ENCODE data around the gene ARID1B.

ARID1B gene

DNA sequence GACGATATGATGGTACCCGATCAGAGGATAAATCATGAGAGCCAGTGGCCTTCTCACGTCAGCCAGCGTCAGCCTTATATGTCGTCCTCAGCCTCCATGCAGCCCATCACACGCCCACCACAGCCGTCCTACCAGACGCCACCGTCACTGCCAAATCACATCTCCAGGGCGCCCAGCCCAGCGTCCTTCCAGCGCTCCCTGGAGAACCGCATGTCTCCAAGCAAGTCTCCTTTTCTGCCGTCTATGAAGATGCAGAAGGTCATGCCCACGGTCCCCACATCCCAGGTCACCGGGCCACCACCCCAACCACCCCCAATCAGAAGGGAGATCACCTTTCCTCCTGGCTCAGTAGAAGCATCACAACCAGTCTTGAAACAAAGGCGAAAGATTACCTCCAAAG is 423.9 kb downstream of the ARID1B start:
- no peak for DNase-seq

DNA sequence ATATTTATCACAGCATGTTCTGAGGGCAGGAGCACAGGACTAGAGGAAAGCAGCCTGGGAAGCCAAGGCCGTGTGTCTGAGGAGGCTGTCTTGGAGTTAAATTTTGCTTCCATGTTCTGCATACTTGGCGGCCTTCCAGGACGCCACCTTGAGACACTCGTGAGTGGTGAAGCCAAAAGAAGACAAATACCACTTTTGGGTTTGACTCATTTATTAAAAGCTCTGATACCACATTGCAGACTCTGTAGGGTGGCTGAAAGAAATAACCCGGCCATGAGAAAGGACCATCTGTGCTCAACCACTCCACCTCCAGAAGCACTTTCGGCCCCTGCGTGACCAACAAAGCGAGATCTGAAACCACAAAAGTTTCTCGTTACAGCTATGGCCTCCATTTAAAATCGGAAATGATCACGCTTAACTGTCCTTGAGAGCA is 426.1 kb downstream of the ARID1B start:
- DNase-seq: no peak

DNA sequence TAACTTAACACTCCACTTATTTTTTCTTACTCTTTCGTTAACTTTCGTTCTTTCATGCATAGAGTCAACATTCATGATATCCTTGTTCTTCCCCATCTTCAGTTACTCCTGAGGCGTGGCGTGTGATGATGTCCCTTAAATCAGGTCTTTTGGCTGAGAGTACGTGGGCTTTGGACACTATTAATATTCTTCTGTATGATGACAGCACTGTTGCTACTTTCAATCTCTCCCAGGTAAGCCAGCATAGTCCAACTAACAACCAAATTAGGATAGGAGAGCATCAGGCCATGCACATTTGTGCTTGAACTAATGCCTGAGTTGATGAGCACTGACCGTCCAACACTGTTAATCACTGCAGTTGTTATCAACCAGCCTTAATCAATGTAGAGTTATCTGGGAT is 426.6 kb downstream of the ARID1B start:
- DNase-seq: no peak

DNA sequence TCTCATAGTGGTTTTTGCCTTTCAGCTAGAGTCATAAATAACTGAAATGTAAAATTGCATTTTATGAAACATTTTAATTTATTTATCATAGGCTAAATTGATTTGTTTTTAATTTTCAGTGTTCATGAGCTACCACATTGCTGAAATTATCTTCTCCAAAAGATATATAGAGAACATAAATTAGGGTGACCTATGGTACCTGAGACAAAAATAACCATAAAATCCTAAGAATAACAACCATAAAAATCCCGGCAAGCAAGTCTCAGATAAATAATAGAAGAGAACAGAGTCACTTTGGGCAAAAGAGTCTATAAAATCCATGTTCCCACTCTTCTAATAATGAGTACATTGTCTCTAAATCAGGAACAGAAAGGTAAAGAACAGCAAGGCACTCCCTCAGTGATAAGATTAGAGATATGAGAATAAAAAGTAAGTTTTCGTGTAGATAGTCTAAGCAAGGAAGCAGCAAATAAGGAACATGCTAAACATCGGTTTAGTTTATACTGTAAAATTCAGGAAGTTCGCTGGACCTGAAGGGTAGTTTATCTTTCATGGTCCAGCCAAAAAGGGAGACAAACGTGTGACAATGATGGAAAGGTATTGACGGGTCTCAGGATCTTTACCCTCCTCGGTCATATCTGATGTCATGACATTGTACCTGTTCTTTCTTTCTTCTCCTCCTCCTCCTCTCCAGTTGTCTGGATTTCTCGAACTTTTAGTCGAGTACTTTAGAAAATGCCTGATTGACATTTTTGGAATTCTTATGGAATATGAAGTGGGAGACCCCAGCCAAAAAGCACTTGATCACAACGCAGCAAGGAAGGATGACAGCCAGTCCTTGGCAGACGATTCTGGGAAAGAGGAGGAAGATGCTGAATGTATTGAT is 428.5 kb downstream of the ARID1B start:
- no peak for DNase-seq

DNA sequence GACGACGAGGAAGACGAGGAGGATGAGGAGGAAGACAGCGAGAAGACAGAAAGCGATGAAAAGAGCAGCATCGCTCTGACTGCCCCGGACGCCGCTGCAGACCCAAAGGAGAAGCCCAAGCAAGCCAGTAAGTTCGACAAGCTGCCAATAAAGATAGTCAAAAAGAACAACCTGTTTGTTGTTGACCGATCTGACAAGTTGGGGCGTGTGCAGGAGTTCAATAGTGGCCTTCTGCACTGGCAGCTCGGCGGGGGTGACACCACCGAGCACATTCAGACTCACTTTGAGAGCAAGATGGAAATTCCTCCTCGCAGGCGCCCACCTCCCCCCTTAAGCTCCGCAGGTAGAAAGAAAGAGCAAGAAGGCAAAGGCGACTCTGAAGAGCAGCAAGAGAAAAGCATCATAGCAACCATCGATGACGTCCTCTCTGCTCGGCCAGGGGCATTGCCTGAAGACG is 429.2 kb downstream of the ARID1B start:
- DNase-seq: no peak

DNA sequence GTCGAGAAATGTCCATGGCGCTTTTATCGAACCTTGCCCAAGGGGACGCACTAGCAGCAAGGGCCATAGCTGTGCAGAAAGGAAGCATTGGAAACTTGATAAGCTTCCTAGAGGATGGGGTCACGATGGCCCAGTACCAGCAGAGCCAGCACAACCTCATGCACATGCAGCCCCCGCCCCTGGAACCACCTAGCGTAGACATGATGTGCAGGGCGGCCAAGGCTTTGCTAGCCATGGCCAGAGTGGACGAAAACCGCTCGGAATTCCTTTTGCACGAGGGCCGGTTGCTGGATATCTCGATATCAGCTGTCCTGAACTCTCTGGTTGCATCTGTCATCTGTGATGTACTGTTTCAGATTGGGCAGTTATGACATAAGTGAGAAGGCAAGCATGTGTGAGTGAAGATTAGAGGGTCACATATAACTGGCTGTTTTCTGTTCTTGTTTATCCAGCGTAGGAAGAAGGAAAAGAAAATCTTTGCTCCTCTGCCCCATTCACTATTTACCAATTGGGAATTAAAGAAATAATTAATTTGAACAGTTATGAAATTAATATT is 430.4 kb downstream of the ARID1B start:
- DNase-seq: no peak

DNA sequence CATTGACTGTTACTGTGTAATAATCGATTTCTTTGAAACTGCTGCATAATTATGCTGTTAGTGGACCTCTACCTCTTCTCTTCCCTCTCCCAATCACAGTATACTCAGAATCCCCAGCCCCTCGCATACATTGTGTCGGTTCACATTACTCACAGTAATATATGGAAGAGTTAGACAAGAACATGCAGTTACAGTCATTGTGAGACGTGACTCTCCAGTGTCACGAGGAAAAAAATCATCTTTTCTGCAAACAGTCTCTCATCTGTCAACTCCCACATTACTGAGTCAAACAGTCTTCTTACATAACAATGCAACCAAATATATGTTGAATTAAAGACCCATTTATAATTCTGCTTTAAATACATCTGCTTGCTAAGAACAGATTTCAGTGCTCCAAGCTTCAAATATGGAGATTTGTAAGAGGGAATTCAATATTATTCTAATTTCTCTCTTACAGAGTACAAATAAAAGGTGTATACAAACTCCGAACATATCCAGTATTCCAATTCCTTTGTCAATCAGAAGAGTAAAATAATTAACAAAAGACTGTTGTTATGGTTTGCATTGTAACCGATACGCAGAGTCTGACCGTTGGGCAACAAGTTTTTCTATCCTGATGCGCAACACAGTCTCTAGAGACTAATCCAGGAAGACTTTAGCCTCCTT is 432.8 kb downstream of the ARID1B start:
- no peak for DNase-seq

DNA sequence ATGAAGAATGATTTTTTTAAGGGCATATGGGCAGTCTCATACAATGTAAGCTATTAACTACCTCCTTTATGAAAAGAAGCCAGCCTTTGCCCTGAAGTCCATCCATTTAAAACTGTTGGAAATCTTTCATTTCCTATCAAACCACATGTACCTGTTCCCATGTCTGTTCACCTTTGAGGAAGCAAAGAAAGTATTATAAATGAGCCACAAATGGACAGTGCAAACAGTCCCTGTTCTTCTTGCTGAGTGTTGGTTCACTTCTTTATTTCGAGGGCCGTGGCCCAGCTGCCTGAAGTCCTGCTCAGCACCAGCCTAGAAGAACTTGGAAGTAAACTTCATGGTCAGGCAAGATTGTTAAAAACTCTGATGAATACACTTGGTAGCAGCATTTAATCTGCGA is 433.8 kb downstream of the ARID1B start:
- no peak for DNase-seq

DNA sequence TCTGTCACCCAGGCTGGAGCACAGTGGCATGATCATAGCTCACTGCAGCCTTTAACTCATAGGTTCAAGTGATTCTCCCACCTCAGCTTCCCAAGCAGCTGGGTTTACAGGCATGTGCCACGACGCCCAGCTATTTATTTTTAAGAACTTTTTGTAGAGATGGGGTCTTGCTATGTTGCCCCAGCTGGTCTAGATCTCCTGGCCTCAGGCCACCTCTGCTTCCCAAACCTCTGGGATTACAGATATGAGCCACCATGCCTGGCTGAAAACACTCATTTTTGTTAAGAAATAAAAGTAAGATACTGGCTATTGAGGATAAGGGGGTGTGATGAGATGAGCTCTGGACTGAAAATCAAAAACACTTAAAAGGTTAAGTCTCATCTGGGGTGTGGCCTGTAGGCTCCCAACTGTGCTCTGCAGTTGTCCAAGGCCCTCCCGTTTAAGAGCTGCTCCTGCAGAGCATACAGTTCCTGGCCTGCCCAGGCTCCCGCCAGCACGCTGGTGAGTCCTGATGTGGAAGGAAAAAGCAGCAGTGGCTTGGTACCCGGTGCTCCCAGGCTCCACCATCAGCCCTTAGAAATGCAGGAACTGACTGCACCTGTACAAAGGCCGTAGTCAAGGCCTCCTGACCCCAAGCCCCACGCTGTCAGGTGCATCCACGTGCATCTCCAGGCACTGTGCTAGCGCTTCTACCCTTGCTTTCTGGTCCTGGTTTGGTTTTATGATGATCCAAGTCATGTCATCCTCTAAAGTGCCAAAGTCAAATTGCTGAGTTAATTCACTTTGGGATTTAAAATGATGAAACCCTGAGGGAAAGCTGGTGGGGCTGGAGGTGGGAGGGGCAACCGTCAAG is 434.7 kb downstream of the ARID1B start:
- no peak for DNase-seq

DNA sequence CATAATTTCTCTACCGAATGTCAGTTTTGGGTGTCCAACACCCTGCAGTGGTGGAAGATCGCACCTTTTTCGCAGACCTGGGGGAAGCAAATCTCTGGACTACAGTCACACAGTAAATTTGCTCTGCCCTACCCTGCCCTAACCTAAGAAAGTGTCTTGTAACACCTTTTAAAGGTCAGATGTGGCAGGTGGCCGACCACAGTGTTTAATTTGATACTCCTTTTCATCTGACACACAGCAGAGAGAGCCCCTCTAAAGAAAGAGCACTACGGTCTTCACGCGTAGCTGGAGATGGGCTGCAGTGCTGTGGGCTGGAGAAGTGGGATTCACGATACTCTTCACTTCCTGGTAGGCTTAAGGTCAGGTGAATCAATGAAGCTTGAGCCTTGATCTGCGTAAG is 436.2 kb downstream of the ARID1B start:
- no peak for DNase-seq

DNA sequence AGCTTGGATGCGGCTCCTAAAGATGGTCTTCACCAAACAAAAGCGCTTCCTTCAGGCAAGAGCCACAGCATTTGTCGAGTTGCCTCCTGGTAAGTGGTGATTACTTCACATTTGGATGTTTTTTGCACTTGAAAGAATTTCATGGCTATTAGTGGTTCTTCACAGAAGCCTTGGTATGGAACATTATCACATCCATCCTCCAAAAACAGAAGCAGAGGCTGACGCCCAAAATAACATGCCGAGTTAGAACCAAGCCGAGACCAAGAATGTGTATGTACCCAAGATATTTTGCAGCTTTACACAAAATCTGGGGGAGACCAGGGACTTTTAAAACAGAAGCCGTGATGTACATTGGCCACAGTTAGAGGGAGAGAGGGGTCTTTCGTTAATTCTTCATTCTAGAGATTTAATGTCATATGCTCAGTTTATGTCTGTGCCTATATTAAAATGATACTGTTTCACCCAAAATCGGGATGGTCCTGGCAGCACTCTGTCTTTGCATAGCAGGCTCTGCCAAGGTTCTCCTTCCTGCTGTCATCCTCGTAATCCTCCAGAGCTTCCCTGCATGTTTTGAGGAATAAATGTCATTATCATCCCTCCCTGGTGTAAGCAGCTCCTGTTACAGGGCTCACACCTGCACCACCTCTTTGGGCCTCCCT is 436.9 kb downstream of the ARID1B start:
- DNase-seq: no peak

DNA sequence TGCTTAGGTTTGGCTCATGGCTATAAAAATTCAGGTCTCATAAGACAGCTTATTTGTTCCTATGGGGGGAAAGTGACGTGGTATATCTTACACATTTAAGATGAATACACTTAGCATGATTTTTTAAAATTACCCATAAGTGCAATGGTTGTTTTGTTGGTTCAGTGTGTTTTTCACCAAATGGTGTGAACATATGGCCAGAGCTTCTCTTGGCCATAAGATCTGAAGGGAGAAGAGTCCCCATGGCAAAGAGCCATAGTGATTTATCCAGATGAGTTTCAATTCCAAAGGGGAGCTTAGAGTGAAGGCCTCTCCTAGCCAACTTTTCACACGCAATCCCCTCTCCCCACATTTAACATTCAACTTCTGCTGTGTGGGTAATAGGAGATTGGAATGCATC is 438.5 kb downstream of the ARID1B start:
- no peak for DNase-seq

DNA sequence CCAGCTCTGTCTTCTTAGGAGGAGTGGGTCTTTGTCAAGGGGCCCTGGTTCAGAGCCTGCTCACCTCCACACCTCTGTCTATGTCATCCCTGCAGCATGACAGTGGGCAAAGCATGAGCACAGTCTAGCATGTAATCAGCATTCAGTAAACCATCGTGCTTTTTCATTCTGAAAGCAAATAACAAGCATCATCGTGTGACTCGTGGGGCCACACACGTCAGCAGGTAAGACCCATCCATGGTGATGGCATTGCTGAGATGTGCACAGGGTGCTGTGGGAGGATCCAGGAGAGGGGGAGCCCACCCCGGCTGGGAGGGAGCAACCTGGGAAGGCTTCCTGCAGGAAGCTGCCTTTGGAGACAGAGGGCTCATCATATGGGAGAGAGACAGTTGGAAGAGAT is 439.4 kb downstream of the ARID1B start:
- DNase-seq: no peak

DNA sequence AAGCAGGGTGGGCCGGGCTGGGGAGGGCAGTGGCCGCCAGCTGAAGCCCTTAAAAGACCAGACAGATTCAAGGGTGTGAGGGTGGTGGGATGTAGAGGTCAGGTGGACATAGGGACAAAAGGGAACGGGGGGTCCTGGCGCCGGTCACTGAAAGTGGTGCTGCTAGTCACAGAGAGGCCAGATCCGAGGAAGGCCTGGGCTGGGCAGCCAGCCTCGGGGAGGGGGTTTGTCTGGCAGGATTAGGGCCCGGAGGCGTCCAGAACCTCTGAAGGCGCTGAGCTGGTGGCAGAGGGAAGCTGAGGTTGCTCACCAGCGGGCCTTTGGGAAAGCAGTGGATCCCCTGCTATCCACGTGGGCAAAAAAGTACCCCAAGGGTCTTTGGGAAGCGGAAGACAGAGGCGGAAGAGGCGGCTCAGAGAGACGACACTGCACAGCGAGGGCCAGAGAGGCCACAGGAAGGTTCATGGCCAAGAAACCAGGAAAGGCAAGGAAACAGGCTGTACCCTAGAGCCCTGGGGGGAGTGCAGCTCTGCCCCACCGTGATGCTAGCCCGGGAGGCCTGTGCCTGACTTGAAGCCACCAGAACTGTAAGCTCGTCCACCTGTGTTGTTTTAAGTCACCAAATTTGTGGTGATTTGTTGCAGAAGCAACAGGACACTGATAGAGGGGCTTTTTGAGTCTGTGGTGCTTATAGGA is 440.2 kb downstream of the ARID1B start:
- no peak for DNase-seq

DNA sequence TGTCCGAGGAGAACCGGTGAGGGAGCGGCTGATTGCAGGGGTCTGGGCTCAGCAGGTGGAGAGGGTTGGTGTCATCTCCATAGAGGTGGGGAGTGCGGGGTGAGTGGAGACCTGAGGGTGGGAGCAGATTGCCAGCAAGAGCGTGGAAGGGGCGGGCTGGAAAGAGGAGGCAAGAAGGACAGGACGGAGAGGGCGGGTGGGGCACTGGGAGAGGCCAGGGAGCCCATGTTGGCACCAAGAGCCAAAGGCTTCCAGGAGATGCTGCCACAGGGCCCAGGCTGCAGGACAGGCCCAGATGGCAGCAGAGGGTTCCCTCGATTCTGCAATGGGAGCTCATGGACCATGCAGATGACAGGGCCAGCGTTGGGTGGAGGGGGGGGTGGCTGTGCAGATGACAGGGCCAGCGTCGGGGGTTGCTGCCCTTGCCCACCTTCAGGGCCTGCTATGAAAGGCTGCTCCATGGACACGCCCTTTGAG is 440.8 kb downstream of the ARID1B start:
- no peak for DNase-seq

DNA sequence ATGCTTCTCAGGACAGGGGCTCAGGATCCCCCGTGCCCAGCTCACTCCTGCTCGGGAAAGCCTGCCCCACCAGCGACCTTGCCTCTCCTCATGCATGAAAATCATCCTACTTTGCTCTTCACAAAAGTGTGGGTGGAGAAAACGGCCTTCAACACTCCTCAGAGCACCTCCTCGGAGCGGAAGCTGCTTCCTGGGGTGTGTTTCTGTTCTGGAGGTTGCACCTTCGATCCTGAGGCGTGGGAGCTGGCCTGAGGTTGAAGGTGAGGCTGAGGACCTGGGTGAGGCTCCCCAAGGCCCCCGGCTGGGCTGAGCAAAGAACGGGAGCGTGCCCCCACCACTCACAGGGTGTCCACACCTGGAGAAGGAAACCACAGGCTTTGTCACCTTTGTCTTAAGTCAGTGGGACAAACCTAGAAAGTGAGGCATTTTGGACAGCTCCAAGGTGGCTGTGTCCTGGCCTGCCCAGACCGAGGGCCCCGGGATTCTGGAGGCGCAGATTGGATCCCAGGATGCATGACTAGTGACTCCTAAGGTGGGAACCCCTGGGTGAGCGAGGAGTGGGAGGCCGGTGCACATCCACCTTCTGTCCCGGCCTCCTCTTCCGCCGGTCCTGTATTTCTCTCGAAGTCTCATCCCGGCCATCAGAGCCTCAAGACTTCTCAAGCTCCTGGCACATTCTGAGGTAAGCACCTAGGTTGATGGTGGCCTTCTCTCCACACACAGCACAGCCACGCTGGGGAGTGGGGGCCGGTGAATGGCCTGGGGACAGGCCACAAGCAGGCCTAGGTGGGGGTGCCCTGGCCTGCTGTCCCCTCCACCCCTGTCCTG is 441.4 kb downstream of the ARID1B start:
- DNase-seq: no peak

DNA sequence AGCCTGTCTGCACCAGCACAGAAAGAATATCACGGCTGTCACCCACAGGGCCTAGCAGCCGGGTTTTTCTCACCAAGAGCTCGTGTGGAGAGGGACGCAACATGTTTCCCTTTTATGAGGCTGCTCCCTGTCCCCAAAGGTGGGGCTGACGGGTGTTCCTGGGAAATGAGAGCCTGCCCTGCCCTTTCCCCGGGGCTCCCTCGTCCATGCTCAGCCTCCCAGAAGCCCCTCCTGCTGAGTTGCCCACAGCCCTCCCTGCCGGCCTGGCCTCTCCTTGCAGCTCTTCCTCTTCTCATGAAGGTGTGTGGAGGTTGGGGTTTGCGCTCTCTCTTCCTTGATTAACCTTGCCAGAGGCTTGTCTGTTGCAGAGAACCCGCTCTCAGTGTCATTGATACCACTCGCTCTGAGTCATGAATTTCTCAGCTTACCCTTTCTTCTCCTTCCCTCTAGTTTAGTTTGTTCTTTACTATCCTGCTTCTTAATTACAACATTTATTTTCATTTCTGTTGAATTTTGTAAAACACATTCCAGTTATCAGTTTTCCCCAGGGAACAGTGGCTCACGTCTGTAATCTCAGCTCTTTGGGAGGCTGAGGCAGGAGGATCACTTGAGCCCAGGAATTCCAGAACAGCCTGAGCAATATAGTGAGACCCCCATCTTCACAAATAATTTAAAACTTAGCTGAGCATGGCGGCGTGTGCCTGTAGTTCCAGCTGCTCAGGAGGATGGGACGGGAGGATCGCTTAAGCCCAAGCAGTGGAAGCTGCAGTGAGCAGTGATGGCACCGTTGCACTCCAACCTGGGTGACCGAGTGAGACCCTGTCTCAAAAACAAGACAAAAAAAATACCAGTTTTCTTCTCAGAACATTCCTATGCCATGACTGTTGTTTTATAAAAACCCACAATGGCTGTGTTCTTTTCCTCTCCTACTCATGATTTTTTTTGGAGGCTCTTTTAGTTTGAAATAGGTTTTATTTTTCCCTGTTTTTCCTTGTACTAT is 442.3 kb downstream of the ARID1B start:
- DNase-seq: no peak

DNA sequence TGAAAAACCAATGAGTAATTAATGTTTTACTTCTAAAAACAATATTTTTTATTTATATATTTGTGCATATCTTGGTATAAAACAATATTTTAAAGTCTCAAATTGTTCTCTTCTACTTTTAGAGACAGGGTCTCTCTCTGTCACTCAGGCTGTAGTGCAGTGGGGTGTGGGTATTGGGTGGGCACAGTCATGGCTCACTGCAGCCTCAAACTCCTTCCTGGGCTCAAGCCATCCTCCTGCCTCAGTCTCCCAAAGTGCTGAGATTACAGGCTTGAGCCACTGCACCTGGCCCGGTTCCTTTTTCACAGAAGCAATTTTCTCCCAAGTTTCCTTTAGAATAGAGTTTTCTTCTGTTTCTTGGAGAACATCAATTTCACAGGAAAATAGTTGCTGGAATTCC is 443.3 kb downstream of the ARID1B start:
- DNase-seq: no peak

DNA sequence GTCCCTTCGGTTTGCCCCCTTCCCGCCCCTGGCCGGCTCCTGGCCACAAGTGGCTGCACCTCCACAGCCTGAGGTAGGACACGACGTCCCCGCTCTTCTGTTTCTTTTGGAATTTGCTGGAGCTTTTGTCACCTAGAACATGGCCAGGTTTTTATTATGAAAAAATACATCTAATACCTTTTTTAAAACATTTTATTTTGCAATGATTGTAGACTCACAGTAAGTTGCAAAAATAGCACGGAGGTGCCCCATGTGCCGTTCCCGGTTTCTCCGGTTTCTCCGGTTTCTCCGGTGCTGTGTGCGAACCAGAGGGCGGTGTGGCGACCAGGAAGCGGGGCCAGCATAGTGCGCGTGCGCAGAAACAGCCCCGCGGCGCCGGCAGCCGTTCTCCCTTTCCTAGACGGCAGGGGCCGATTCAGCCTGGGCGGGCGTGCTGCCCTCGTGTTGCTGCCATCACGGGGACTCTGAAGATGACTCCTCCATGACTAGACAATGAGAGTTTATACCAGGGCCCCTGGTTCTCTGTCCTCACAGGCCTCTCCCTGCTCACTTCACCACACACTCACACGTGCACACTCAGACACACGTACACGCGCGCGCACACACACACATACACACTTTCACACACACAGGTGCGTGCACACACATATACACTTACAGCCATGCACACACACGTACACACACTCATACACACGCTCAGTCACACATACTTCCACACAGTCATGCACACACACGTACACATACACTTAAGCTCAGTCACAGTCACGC is 444.1 kb downstream of the ARID1B start:
- peak; percentile 62 to 88 (median 77) for DNase-seq
